Measurements from ENCODE around the gene WEE1. TPM values are rescaled to one million over a fixed set of nuclear protein-coding genes. Genes with fewer than 3 reads are reported as not detected.

WEE1 gene
- total and polyA plus RNA-seq, 3 experiments from 2014 or later: 8.1 to 49.8 (median 46.9) TPM

DNA sequence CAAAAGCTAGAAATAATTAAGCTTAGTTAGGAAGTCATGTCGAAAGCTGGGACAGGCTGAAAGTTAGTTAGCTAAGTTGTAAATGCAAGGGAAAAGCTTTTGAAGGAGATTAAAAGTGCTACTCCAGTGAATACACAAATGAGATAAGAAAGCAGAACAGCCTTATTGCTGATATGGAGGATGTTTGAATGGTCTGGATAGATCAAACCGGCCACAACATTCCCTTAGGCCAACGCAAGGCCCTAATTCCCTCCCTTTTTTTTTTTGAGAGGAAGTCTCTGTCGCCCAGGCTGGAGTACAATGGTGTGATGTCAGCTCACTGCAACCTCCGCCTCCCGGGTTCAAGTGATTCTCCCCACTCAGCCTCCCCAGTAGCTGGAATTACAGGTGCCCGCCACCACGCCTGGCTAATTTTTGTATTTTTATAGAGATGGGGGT lies 23.3 kb upstream of the WEE1 start:
- POLR2A ChIA-PET: no interaction called here
- peaks cover 3% of the 10 kb centered on the region for H3K36me3 ChIP-seq (ENCODE audit: insufficient read depth, low read length)
- Mint-ChIP-seq H3K4me1 (no peaks in the 10 kb centered on the region), H3K27ac (no peak overlapping the region), H3K9me3 (no peaks in the 10 kb centered on the region), H3K27me3 (no peaks in the 10 kb centered on the region), H3K4me3 (no peak overlapping the region), H3K36me3 (peaks cover 2 to 8% (median 4%) of the 10 kb centered on the region in 3 donors)
- no peaks in the 10 kb centered on the region for H3K9me3 ChIP-seq (ENCODE audit: low read length)
- CTCF ChIA-PET: interaction anchor here (2.9 kb wide), 1 partner anchor 15 kb away, joined by 9 read pairs; no protein-coding TSS in a partner anchor
- H3K4me1 ChIP-seq (ENCODE audit: insufficient read depth, low read length): no peaks in the 10 kb centered on the region
- no peaks in the 10 kb centered on the region for H3K27me3 ChIP-seq (ENCODE audit: insufficient read depth, low read length, poor library complexity, severe bottlenecking)
- no peak overlapping the region for H3K4me3 ChIP-seq (ENCODE audit: low read length)
- no peak for DNase-seq
- peak overlapping the region; percentile 54 for H3K27ac ChIP-seq (ENCODE audit: low read depth, low read length)

DNA sequence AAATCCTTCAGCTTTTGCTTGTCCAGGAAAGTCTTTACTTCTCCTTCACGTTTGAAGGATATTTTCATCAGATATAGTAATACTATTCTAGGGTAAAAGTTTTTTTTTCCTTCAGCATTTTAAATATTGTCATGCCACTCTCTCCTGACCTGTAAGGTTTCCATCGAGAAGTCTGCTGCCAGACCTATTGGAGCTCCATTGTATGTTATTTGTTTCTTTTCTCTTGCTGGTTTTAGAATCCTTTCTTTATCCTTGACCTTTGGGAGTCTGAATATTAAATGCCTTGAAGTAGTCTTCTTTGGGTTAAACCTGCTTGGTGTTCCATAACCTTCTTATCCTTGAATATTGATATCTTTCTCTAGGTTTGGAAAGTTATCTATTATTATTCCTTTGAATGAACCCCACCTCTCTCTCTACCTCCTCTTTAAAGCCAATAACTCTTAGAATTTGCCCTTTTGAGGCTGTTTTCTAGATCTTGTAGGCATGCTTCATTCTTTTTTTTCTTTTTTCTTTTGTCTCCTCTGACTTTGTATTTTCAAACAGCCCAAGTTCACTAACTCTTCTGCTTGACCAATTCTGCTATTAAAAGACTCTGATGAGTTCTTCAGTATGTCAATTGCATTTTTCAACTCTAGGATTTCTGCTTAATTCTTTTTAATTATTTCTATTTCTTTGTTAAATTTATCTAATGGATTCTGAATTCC lies 12.0 kb upstream of the WEE1 start:
- Mint-ChIP-seq H3K4me3 (no peak overlapping the region), H3K27ac (no peak overlapping the region), H3K27me3 (peaks cover 0 to 2% of the 10 kb centered on the region in 2 donors), H3K36me3 (peaks cover 13 to 45% (median 15%) of the 10 kb centered on the region in 3 donors), H3K4me1 (peaks cover 7 to 10% (median 8%) of the 10 kb centered on the region in 3 donors), H3K9me3 (peaks cover 7 to 19% (median 17%) of the 10 kb centered on the region in 5 donors)
- Histone ChIP-seq H3K9me3 (ENCODE audit: low read length) (no peaks in the 10 kb centered on the region), H3K4me3 (ENCODE audit: low read length) (no peak overlapping the region), H3K27me3 (ENCODE audit: insufficient read depth, low read length, poor library complexity, severe bottlenecking) (no peaks in the 10 kb centered on the region), H3K36me3 (ENCODE audit: insufficient read depth, low read length) (no peaks in the 10 kb centered on the region), H3K4me1 (ENCODE audit: insufficient read depth, low read length) (no peaks in the 10 kb centered on the region), H3K27ac (ENCODE audit: low read depth, low read length) (no peak overlapping the region)
- ChIA-PET CTCF (interaction anchor here (0.8 kb wide), 1 partner anchor 27 kb away, joined by 3 read pairs; no protein-coding TSS in a partner anchor), POLR2A (no interaction called here)
- no peak for DNase-seq

DNA sequence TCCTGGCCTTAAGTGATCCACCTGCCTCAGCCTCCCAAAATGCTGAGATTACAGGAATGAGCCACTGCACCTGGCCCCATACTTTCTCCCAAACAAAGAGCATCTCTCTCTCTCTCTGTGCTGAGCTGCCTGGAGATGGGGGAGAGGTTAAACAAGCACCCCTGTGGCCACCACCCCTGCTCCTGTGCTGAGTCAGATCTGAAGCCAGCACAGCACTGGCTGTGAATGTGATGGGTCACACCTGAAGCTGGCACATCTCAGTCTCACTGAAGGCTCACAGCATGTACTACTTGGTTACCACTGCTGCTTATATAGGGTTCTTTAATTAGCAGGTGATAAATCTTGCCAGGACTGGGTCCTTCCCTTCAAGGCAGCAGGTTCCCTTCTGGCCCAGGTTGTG lies 10.8 kb upstream of the WEE1 start:
- no peaks in the 10 kb centered on the region for H3K36me3 ChIP-seq (ENCODE audit: insufficient read depth, low read length)
- H3K27ac ChIP-seq (ENCODE audit: low read depth, low read length): no peak overlapping the region
- CTCF ChIA-PET: no interaction called here
- no peak overlapping the region for H3K27ac Mint-ChIP-seq
- no peak overlapping the region for H3K4me3 ChIP-seq (ENCODE audit: low read length)
- peaks cover 0 to 2% of the 10 kb centered on the region in 2 donors for H3K27me3 Mint-ChIP-seq
- DNase-seq: no peak
- no peak overlapping the region for H3K4me3 Mint-ChIP-seq
- H3K36me3 Mint-ChIP-seq: peaks cover 6 to 39% (median 8%) of the 10 kb centered on the region in 3 donors
- peaks cover 7 to 19% (median 17%) of the 10 kb centered on the region in 5 donors for H3K9me3 Mint-ChIP-seq
- H3K4me1 ChIP-seq (ENCODE audit: insufficient read depth, low read length): no peaks in the 10 kb centered on the region
- POLR2A ChIA-PET: no interaction called here
- peaks cover 7 to 10% (median 8%) of the 10 kb centered on the region in 3 donors for H3K4me1 Mint-ChIP-seq
- no peaks in the 10 kb centered on the region for H3K9me3 ChIP-seq (ENCODE audit: low read length)
- H3K27me3 ChIP-seq (ENCODE audit: insufficient read depth, low read length, poor library complexity, severe bottlenecking): no peaks in the 10 kb centered on the region

DNA sequence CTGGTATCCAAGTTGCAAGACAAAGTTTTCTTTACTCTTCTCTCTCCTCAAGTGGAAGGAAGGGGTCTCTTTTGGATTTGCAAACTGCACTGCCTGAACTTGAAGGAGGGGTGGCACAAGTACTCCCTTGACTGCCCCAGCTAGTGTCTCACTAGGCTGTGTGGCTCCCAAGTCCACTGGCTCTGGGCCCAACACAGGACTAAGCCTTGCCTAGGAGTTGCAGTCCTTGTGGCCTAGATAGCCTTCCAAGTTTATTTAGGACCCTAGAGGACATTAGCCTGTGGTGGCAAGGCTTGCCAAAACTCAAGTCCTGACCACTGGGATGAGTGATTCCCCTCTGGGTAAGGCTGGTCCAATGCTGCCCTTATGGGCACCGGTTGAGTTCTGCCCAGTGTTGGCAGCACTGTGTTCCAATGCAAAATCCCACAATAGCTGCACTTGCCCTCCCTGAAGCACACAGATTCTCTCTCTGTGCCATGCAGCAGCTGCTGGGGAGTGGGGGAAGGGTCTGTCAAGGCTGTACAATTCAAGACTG lies 10.2 kb upstream of the WEE1 start:
- H3K9me3 Mint-ChIP-seq: peaks cover 7 to 19% (median 17%) of the 10 kb centered on the region in 5 donors
- peaks cover 0 to 2% of the 10 kb centered on the region in 2 donors for H3K27me3 Mint-ChIP-seq
- H3K4me3 Mint-ChIP-seq: no peak overlapping the region
- ChIA-PET POLR2A (no interaction called here), CTCF (no interaction called here)
- Histone ChIP-seq H3K4me3 (ENCODE audit: low read length) (no peak overlapping the region), H3K9me3 (ENCODE audit: low read length) (no peaks in the 10 kb centered on the region), H3K27ac (ENCODE audit: low read depth, low read length) (no peak overlapping the region), H3K27me3 (ENCODE audit: insufficient read depth, low read length, poor library complexity, severe bottlenecking) (no peaks in the 10 kb centered on the region), H3K36me3 (ENCODE audit: insufficient read depth, low read length) (no peaks in the 10 kb centered on the region), H3K4me1 (ENCODE audit: insufficient read depth, low read length) (no peaks in the 10 kb centered on the region)
- H3K4me1 Mint-ChIP-seq: peaks cover 7 to 10% (median 8%) of the 10 kb centered on the region in 3 donors
- H3K36me3 Mint-ChIP-seq: peaks cover 6 to 39% (median 8%) of the 10 kb centered on the region in 3 donors
- DNase-seq: no peak
- no peak overlapping the region for H3K27ac Mint-ChIP-seq

DNA sequence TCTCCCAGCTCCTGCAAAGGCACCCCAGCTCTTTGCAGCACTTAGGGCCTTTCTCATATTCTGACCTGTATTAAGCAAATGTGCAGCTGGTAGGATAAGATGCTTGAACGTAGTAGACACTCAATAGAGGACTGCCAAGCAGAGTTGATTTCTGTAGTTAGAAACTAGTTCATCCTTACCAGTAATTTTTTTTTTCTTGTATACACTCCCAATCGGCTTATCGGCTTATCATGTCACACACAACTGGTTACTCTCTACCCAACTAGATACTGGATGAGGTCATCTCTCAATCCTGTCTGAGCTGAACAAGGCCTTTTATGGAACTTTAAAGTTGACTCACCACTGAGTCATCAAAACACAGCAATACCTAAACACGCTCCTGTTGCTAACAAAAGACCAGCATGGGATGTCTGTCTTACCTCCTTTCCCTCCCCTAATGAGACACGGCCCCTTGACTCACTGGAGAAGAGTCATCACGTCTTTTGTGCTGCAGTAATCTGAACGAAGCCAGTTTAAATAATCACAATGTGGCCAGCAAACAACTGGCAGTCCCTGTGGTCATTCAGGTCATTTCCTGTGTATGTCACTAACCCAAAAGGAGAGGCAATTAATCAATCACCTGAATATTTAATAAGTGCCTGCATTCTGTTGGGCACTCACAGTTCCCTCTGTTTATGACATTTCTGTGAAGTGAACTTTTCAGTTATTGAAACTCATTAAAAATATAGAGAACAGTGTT lies 7.5 kb upstream of the WEE1 start:
- Mint-ChIP-seq H3K36me3 (peaks cover 3 to 20% (median 4%) of the 10 kb centered on the region in 3 donors), H3K4me1 (peaks cover 7 to 19% (median 18%) of the 10 kb centered on the region in 3 donors), H3K4me3 (peak overlapping the region in 2 of 7 donors; percentile 3 to 30), H3K9me3 (peaks cover 7 to 12% (median 11%) of the 10 kb centered on the region in 5 donors), H3K27ac (peak overlapping the region in 7 of 8 donors; percentile 29 to 84 (median 60)), H3K27me3 (peaks cover 0 to 2% of the 10 kb centered on the region in 2 donors)
- peak in 3 of 5 donors; percentile 3 to 79 (median 20) for DNase-seq
- Histone ChIP-seq H3K4me1 (ENCODE audit: insufficient read depth, low read length) (no peaks in the 10 kb centered on the region), H3K9me3 (ENCODE audit: low read length) (no peaks in the 10 kb centered on the region), H3K27me3 (ENCODE audit: insufficient read depth, low read length, poor library complexity, severe bottlenecking) (no peaks in the 10 kb centered on the region), H3K4me3 (ENCODE audit: low read length) (no peak overlapping the region), H3K36me3 (ENCODE audit: insufficient read depth, low read length) (no peaks in the 10 kb centered on the region), H3K27ac (ENCODE audit: low read depth, low read length) (peak overlapping the region; percentile 80)
- ChIA-PET POLR2A (interaction anchor here (0.8 kb wide), 1 partner anchor 47 kb away, joined by 3 read pairs; no protein-coding TSS in a partner anchor), CTCF (interaction anchor here (1.1 to 1.5 kb wide), 2 partner anchors 31 to 48 kb away, joined by 6 to 7 read pairs; no protein-coding TSS in a partner anchor)

DNA sequence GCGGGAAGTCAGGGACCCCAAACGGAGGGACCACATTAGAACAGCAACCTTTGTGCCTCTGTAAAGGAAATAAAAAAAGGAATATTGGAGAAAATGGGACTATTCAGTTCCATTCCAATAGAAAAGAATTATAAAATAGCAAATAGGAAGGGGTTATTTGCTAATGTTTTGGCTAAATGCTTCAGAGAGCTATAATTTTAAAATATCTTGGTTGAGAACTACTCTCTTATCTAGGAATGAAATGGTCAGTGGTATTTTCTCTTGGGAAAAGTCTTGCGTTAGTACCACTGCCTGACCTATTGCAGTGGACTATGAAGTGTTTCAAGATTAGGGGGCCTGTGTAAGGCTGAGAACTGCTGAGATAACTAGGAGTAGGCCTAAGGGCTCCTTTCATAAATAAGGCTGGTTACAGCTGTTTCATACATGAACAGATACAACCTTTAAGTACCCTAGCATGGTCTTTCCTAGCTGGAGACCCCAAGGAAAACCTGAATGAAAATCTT lies 6.9 kb upstream of the WEE1 start:
- H3K4me1 ChIP-seq (ENCODE audit: insufficient read depth, low read length): no peaks in the 10 kb centered on the region
- Mint-ChIP-seq H3K4me1 (peaks cover 7 to 19% (median 18%) of the 10 kb centered on the region in 3 donors), H3K9me3 (peaks cover 1 to 6% (median 6%) of the 10 kb centered on the region in 5 donors), H3K36me3 (peaks cover under 1 to 13% (median 2%) of the 10 kb centered on the region in 3 donors), H3K27ac (peak overlapping the region in 5 of 8 donors; percentile 29 to 84 (median 60)), H3K27me3 (peaks cover 0 to 2% of the 10 kb centered on the region in 2 donors), H3K4me3 (peak overlapping the region in 1 of 7 donors; percentile 3)
- DNase-seq: no peak
- ChIA-PET POLR2A (interaction anchor here (0.6 kb wide), 1 partner anchor 1242 kb away, joined by 3 read pairs; the partner anchor contains the start of gene EIF4G2), CTCF (interaction anchor here (1.1 kb wide), 1 partner anchor 47 kb away, joined by 6 read pairs; no protein-coding TSS in a partner anchor)
- no peaks in the 10 kb centered on the region for H3K9me3 ChIP-seq (ENCODE audit: low read length)
- H3K4me3 ChIP-seq (ENCODE audit: low read length): no peak overlapping the region
- H3K36me3 ChIP-seq (ENCODE audit: insufficient read depth, low read length): no peaks in the 10 kb centered on the region
- H3K27me3 ChIP-seq (ENCODE audit: insufficient read depth, low read length, poor library complexity, severe bottlenecking): no peaks in the 10 kb centered on the region
- H3K27ac ChIP-seq (ENCODE audit: low read depth, low read length): peak overlapping the region; percentile 80

DNA sequence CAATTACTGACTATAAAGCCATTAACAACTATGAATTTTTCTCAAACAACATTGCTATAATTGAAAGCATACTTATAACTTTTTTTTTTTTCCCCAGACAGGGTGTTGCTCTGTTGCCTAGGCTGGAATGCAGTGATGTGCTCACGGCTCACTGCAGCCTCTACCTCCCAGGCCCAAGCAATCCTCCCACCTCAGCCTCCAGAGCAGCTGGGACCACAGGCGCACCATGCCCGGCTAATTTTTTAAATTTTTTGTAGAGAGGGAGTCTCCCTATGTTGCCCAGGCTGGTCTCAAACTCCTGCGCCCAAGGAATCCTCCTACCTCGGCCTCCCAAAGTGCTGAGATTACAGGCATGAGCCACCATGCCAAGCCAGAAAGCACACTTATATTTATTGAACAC lies 6.1 kb upstream of the WEE1 start:
- H3K4me1 ChIP-seq (ENCODE audit: insufficient read depth, low read length): peaks cover under 1% of the 10 kb centered on the region
- H3K9me3 ChIP-seq (ENCODE audit: low read length): no peaks in the 10 kb centered on the region
- H3K36me3 ChIP-seq (ENCODE audit: insufficient read depth, low read length): no peaks in the 10 kb centered on the region
- no peak overlapping the region for H3K27ac ChIP-seq (ENCODE audit: low read depth, low read length)
- DNase-seq: no peak
- POLR2A ChIA-PET: no interaction called here
- Mint-ChIP-seq H3K27me3 (peaks cover 0 to 2% of the 10 kb centered on the region in 2 donors), H3K4me1 (peaks cover 7 to 19% (median 18%) of the 10 kb centered on the region in 3 donors), H3K36me3 (peaks cover 0 to 6% (median 0%) of the 10 kb centered on the region in 3 donors), H3K4me3 (no peak overlapping the region), H3K9me3 (peaks cover 0 to 2% (median under 1%) of the 10 kb centered on the region in 5 donors), H3K27ac (no peak overlapping the region)
- CTCF ChIA-PET: no interaction called here
- no peak overlapping the region for H3K4me3 ChIP-seq (ENCODE audit: low read length)
- H3K27me3 ChIP-seq (ENCODE audit: insufficient read depth, low read length, poor library complexity, severe bottlenecking): no peaks in the 10 kb centered on the region
